ENCODE measurements around the gene SLC15A1.

DNA sequence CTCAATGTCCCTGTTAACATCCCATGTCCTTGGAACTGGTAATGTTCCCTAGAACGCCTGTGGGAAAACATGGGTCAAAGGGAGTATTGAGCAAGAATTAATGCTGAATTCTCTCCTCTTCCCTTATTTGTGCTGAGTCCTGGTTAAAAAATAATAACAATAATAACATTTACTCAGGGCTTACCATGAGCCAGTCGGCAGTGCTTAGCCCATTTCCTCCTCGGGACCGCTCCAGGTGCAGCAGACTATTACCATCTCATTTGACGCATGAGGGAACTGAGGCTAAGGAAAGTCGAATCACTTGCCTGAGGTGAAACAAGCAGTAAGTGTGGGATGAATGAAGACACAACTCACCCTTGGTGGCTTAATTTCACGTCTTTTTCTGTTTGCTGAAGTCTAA lies 33.6 kb upstream of the SLC15A1 start:
- TF ChIP-seq ZFP37 (tag by site-specific recombination; IDR thresholded peaks at IDR 0.05), result no peak
- no peak for TF ChIP-seq ZNF560 (tag by site-specific recombination; IDR thresholded peaks at IDR 0.05; ENCODE audit: borderline replicate concordance)
- TF ChIP-seq ZNF138 (tag by site-specific recombination; IDR thresholded peaks at IDR 0.05; ENCODE audit: borderline replicate concordance), result no peak
- TF ChIP-seq, protein P1, sequence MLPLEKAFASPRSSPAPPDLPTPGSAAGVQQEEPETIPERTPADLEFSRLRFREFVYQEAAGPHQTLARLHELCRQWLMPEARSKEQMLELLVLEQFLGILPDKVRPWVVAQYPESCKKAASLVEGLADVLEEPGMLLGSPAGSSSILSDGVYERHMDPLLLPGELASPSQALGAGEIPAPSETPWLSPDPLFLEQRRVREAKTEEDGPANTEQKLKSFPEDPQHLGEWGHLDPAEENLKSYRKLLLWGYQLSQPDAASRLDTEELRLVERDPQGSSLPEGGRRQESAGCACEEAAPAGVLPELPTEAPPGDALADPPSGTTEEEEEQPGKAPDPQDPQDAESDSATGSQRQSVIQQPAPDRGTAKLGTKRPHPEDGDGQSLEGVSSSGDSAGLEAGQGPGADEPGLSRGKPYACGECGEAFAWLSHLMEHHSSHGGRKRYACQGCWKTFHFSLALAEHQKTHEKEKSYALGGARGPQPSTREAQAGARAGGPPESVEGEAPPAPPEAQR (tag by site-specific recombination; IDR thresholded peaks at IDR 0.05), result no peak
- TF ChIP-seq, protein P2, sequence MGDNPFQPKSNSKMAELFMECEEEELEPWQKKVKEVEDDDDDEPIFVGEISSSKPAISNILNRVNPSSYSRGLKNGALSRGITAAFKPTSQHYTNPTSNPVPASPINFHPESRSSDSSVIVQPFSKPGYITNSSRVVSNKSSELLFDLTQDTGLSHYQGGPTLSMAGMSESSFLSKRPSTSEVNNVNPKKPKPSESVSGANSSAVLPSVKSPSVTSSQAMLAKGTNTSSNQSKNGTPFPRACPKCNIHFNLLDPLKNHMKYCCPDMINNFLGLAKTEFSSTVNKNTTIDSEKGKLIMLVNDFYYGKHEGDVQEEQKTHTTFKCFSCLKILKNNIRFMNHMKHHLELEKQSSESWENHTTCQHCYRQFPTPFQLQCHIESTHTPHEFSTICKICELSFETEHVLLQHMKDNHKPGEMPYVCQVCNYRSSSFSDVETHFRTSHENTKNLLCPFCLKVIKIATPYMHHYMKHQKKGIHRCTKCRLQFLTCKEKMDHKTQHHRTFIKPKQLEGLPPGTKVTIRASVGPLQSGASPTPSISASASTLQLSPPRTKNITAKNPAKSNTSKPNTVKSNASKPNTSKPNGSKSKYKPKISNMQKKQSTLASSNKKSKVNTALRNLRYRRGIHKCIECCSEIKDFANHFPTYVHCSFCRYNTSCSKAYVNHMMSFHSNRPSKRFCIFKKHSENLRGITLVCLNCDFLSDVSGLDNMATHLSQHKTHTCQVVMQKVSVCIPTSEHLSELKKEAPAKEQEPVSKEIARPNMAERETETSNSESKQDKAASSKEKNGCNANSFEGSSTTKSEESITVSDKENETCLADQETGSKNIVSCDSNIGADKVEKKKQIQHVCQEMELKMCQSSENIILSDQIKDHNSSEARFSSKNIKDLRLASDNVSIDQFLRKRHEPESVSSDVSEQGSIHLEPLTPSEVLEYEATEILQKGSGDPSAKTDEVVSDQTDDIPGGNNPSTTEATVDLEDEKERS (tag by site-specific recombination; IDR thresholded peaks at IDR 0.05), result no peak
- no peak for TF ChIP-seq CTCF (tag by site-specific recombination; IDR thresholded peaks at IDR 0.05)
- TF ChIP-seq OSR2 (tag by site-specific recombination; IDR thresholded peaks at IDR 0.05), result no peak
- no peak for TF ChIP-seq ZNF23 (tag by site-specific recombination; IDR thresholded peaks at IDR 0.05; ENCODE audit: borderline replicate concordance)
- no peak for TF ChIP-seq ZNF677 (tag by site-specific recombination; IDR thresholded peaks at IDR 0.05)
- no peak for TF ChIP-seq ZBTB1 (tag by site-specific recombination; IDR thresholded peaks at IDR 0.05)

Measured in HEK293 (cell line).